Endothelial cell (in vitro differentiated cells): ENCODE data around the gene TBC1D22A. TPM values are rescaled to one million over a fixed set of nuclear protein-coding genes. Genes with fewer than 3 reads are reported as not detected.

Experiments used
- DNase-seq: peaks from one replicate; pipeline ENCODE4 v3.0.0; 2021; ENCODE audit warnings: low spot score
- H3K27ac Mint-ChIP-seq: one replicate; pipeline ENCODE4 v1.8.0; 2021; ENCODE audit warnings: mixed read lengths, inconsistent platforms; ENCODE audit not compliant: unreplicated experiment
- H3K27me3 Mint-ChIP-seq: one replicate; pipeline ENCODE4 v1.8.0; 2021; ENCODE audit warnings: mild to moderate bottlenecking, moderate library complexity, mixed read lengths, inconsistent platforms; ENCODE audit not compliant: unreplicated experiment
- H3K36me3 Mint-ChIP-seq: one replicate; pipeline ENCODE4 v1.8.0; 2021; ENCODE audit warnings: mild to moderate bottlenecking, low read depth, mixed read lengths, inconsistent platforms; ENCODE audit not compliant: unreplicated experiment
- H3K4me1 Mint-ChIP-seq: one replicate; pipeline ENCODE4 v1.8.0; 2021; ENCODE audit warnings: mild to moderate bottlenecking, mixed read lengths, inconsistent platforms; ENCODE audit not compliant: unreplicated experiment
- H3K4me3 Mint-ChIP-seq: one replicate; pipeline ENCODE4 v1.8.0; 2021; ENCODE audit warnings: mild to moderate bottlenecking, mixed read lengths, inconsistent platforms; ENCODE audit not compliant: unreplicated experiment
- H3K9me3 Mint-ChIP-seq: one replicate; pipeline ENCODE4 v1.8.0; 2021; ENCODE audit warnings: mixed read lengths, inconsistent platforms; ENCODE audit not compliant: unreplicated experiment
- CTCF ChIP-seq: fragments of 200-600 bp; sonication (generic); IDR thresholded peaks from one replicate; pipeline ENCODE4 v1.5.0; 2021; ENCODE audit warnings: antibody characterized with exemption; ENCODE audit not compliant: unreplicated experiment
- total RNA-seq: library from RNA; stranded (reverse); fragmentation: NEBNext Ultra II Directional; extraction: Animal tissue kit (Norgen Biotek cat#: 25700); gene quantifications from one replicate; pipeline ENCODE4 v1.2.1, GENCODE V29; 2021; ENCODE audit not compliant: unreplicated experiment

TBC1D22A gene
- total RNA-seq, 1 donor from 2014 or later, result 25.3 TPM

- Mint-ChIP-seq H3K27ac (no peak overlapping the region), H3K27me3 (peaks cover 9% of the 10 kb centered on the region), H3K4me3 (peak overlapping the region; percentile 5), H3K9me3 (no peaks in the 10 kb centered on the region), H3K36me3 (peaks cover 20% of the 10 kb centered on the region), H3K4me1 (peaks cover 8% of the 10 kb centered on the region)
- no peak for DNase-seq
- TF ChIP-seq CTCF, result no peak
Measured at GRCh38 chr22:46907241-46908215, 145.1 kb downstream of the TBC1D22A start.

- H3K27me3 Mint-ChIP-seq, result peaks cover 9% of the 10 kb centered on the region
- H3K27ac Mint-ChIP-seq, result no peak overlapping the region
- no peak for DNase-seq
- peaks cover 2% of the 10 kb centered on the region for H3K4me1 Mint-ChIP-seq
- TF ChIP-seq CTCF, result no peak
- peaks cover 26% of the 10 kb centered on the region for H3K36me3 Mint-ChIP-seq
- no peaks in the 10 kb centered on the region for H3K9me3 Mint-ChIP-seq
- H3K4me3 Mint-ChIP-seq, result no peak overlapping the region
Measured at GRCh38 chr22:46908641-46909107, 146.2 kb downstream of the TBC1D22A start.

GRCh38 chr22:46909237-46910030 lies 147.0 kb downstream of the TBC1D22A start:
- Mint-ChIP-seq H3K36me3 (peaks cover 27% of the 10 kb centered on the region), H3K27me3 (peaks cover 9% of the 10 kb centered on the region), H3K4me3 (peak overlapping the region; percentile 74), H3K4me1 (no peaks in the 10 kb centered on the region), H3K9me3 (no peaks in the 10 kb centered on the region), H3K27ac (peak overlapping the region; percentile 71)
- DNase-seq, result no peak
- no peak for TF ChIP-seq CTCF

- peaks cover 9% of the 10 kb centered on the region for H3K27me3 Mint-ChIP-seq
- H3K9me3 Mint-ChIP-seq, result no peaks in the 10 kb centered on the region
- no peak for TF ChIP-seq CTCF
- no peak overlapping the region for H3K27ac Mint-ChIP-seq
- no peak for DNase-seq
- peaks cover 33% of the 10 kb centered on the region for H3K36me3 Mint-ChIP-seq
- H3K4me3 Mint-ChIP-seq, result no peak overlapping the region
- no peaks in the 10 kb centered on the region for H3K4me1 Mint-ChIP-seq
Measured at GRCh38 chr22:46910624-46911023, 148.2 kb downstream of the TBC1D22A start.
